ENCODE data around the gene FAM124A.

DNA sequence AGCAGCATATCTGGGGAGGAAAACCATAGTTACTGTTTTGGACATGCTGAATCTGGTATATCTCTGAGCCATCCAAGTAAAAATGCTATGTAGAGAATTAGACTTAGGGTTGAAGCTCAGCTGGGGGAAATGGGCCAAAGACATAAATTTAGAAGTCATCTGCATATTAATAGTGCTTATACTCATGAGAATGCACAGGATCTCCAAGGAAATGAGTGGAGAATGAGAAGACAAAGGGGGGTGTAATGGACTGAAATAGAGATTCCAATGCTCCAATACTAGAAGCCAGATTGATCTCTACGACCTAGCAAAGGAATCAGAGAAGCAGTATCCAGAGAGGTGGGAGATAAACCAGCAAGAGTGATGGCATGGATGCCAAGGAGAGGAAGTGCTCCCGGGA lies 10.3 kb upstream of the FAM124A start:
- TF ChIP-seq, protein P1, sequence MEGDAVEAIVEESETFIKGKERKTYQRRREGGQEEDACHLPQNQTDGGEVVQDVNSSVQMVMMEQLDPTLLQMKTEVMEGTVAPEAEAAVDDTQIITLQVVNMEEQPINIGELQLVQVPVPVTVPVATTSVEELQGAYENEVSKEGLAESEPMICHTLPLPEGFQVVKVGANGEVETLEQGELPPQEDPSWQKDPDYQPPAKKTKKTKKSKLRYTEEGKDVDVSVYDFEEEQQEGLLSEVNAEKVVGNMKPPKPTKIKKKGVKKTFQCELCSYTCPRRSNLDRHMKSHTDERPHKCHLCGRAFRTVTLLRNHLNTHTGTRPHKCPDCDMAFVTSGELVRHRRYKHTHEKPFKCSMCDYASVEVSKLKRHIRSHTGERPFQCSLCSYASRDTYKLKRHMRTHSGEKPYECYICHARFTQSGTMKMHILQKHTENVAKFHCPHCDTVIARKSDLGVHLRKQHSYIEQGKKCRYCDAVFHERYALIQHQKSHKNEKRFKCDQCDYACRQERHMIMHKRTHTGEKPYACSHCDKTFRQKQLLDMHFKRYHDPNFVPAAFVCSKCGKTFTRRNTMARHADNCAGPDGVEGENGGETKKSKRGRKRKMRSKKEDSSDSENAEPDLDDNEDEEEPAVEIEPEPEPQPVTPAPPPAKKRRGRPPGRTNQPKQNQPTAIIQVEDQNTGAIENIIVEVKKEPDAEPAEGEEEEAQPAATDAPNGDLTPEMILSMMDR (conservative IDR thresholded peaks at IDR 0.05; ENCODE audit: low read depth in 2 of 2), result no peak
- no peak for TF ChIP-seq EZH2 (IDR thresholded peaks at IDR 0.05; ENCODE audit: low read depth, unreplicated experiment)
- TF ChIP-seq EZH2phosphoT487 (IDR thresholded peaks at IDR 0.05; ENCODE audit: unreplicated experiment), result no peak
- TF ChIP-seq, protein P2, sequence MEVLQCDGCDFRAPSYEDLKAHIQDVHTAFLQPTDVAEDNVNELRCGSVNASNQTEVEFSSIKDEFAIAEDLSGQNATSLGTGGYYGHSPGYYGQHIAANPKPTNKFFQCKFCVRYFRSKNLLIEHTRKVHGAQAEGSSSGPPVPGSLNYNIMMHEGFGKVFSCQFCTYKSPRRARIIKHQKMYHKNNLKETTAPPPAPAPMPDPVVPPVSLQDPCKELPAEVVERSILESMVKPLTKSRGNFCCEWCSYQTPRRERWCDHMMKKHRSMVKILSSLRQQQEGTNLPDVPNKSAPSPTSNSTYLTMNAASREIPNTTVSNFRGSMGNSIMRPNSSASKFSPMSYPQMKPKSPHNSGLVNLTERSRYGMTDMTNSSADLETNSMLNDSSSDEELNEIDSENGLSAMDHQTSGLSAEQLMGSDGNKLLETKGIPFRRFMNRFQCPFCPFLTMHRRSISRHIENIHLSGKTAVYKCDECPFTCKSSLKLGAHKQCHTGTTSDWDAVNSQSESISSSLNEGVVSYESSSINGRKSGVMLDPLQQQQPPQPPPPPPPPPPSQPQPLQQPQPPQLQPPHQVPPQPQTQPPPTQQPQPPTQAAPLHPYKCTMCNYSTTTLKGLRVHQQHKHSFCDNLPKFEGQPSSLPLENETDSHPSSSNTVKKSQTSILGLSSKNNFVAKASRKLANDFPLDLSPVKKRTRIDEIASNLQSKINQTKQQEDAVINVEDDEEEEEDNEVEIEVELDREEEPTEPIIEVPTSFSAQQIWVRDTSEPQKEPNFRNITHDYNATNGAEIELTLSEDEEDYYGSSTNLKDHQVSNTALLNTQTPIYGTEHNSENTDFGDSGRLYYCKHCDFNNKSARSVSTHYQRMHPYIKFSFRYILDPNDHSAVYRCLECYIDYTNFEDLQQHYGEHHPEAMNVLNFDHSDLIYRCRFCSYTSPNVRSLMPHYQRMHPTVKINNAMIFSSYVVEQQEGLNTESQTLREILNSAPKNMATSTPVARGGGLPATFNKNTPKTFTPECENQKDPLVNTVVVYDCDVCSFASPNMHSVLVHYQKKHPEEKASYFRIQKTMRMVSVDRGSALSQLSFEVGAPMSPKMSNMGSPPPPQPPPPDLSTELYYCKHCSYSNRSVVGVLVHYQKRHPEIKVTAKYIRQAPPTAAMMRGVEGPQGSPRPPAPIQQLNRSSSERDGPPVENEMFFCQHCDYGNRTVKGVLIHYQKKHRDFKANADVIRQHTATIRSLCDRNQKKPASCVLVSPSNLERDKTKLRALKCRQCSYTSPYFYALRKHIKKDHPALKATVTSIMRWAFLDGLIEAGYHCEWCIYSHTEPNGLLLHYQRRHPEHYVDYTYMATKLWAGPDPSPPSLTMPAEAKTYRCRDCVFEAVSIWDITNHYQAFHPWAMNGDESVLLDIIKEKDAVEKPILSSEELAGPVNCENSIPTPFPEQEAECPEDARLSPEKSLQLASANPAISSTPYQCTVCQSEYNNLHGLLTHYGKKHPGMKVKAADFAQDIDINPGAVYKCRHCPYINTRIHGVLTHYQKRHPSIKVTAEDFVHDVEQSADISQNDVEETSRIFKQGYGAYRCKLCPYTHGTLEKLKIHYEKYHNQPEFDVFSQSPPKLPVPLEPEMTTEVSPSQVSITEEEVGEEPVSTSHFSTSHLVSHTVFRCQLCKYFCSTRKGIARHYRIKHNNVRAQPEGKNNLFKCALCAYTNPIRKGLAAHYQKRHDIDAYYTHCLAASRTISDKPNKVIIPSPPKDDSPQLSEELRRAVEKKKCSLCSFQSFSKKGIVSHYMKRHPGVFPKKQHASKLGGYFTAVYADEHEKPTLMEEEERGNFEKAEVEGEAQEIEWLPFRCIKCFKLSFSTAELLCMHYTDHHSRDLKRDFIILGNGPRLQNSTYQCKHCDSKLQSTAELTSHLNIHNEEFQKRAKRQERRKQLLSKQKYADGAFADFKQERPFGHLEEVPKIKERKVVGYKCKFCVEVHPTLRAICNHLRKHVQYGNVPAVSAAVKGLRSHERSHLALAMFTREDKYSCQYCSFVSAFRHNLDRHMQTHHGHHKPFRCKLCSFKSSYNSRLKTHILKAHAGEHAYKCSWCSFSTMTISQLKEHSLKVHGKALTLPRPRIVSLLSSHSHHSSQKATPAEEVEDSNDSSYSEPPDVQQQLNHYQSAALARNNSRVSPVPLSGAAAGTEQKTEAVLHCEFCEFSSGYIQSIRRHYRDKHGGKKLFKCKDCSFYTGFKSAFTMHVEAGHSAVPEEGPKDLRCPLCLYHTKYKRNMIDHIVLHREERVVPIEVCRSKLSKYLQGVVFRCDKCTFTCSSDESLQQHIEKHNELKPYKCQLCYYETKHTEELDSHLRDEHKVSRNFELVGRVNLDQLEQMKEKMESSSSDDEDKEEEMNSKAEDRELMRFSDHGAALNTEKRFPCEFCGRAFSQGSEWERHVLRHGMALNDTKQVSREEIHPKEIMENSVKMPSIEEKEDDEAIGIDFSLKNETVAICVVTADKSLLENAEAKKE (CRISPR knock-in tag; IDR thresholded peaks at IDR 0.05), result no peak
- TF ChIP-seq, protein P3, sequence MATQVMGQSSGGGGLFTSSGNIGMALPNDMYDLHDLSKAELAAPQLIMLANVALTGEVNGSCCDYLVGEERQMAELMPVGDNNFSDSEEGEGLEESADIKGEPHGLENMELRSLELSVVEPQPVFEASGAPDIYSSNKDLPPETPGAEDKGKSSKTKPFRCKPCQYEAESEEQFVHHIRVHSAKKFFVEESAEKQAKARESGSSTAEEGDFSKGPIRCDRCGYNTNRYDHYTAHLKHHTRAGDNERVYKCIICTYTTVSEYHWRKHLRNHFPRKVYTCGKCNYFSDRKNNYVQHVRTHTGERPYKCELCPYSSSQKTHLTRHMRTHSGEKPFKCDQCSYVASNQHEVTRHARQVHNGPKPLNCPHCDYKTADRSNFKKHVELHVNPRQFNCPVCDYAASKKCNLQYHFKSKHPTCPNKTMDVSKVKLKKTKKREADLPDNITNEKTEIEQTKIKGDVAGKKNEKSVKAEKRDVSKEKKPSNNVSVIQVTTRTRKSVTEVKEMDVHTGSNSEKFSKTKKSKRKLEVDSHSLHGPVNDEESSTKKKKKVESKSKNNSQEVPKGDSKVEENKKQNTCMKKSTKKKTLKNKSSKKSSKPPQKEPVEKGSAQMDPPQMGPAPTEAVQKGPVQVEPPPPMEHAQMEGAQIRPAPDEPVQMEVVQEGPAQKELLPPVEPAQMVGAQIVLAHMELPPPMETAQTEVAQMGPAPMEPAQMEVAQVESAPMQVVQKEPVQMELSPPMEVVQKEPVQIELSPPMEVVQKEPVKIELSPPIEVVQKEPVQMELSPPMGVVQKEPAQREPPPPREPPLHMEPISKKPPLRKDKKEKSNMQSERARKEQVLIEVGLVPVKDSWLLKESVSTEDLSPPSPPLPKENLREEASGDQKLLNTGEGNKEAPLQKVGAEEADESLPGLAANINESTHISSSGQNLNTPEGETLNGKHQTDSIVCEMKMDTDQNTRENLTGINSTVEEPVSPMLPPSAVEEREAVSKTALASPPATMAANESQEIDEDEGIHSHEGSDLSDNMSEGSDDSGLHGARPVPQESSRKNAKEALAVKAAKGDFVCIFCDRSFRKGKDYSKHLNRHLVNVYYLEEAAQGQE (IDR thresholded peaks at IDR 0.05; ENCODE audit: unreplicated experiment), result no peak
- TF ChIP-seq POLR2AphosphoS5 (IDR thresholded peaks at IDR 0.05; ENCODE audit: low read depth), result no peak
- TF ChIP-seq CREB1 (CRISPR knock-in tag; IDR thresholded peaks at IDR 0.05; ENCODE audit: low read depth), result no peak
- peak; percentile 84 for TF ChIP-seq NANOG (IDR thresholded peaks at IDR 0.05; ENCODE audit: borderline replicate concordance)
- no peak for TF ChIP-seq STAT1 (IDR thresholded peaks at IDR 0.05; ENCODE audit: unreplicated experiment)
- TF ChIP-seq ZNF331 (CRISPR knock-in tag; IDR thresholded peaks at IDR 0.05; ENCODE audit: low read depth), result no peak
- no peak for TF ChIP-seq JUNB (IDR thresholded peaks at IDR 0.05; ENCODE audit: unreplicated experiment)
- TF ChIP-seq, protein P4, sequence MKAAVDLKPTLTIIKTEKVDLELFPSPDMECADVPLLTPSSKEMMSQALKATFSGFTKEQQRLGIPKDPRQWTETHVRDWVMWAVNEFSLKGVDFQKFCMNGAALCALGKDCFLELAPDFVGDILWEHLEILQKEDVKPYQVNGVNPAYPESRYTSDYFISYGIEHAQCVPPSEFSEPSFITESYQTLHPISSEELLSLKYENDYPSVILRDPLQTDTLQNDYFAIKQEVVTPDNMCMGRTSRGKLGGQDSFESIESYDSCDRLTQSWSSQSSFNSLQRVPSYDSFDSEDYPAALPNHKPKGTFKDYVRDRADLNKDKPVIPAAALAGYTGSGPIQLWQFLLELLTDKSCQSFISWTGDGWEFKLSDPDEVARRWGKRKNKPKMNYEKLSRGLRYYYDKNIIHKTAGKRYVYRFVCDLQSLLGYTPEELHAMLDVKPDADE (IDR thresholded peaks at IDR 0.05), result no peak
- no peak for TF ChIP-seq ZNF114 (CRISPR knock-in tag; IDR thresholded peaks at IDR 0.05)
